ENCODE measurements around the gene GRB7. TPM values are rescaled to one million over a fixed set of nuclear protein-coding genes. Genes with fewer than 3 reads are reported as not detected.
A peak's percentile ranks its signal among the peaks of the same experiment; 100 is the strongest.

GRB7 gene
- total and polyA plus RNA-seq, 10 of the 15 experiments (the other 5 are each of a cell fraction or from before 2014, with no cell fraction given): 0.05 to 0.34 (median 0.19) TPM; not detected in 4

- peaks cover 87% of the 10 kb centered on the region for H3K79me2 ChIP-seq (ENCODE audit: control insufficient read depth, insufficient read depth, low read length)
- intact Hi-C loops (cut with micrococcal nuclease; ENCODE audit: unreplicated experiment) (loop anchor here (1.0 kb wide), 1 partner anchor 9 kb away; no protein-coding TSS in a partner anchor), in situ Hi-C loops (cut with MboI) (no loop called here)
- H3K4me3 ChIP-seq: no peak overlapping the region
- H3K27ac ChIP-seq (ENCODE audit: control insufficient read depth, insufficient read depth): peak overlapping the region; percentile 76
- no TSS peak for BruUV-seq (replicated peaks)
- ATAC-seq (peak; percentile 35), DNase-seq (ENCODE audit: low read depth, low spot score) (no peak), FAIRE-seq (no peak)
- H3K4me1 ChIP-seq (ENCODE audit: control insufficient read depth, insufficient read depth, low read length): peaks cover 61% of the 10 kb centered on the region
- peak overlapping the region; percentile 21; the same call in 1 of the 2 replicates for H3K4me2 ChIP-seq (ENCODE audit: control insufficient read depth, insufficient read depth)
- no peak overlapping the region for H2AFZ ChIP-seq (ENCODE audit: control insufficient read depth, low read depth, low read length)
- WGBS (ENCODE audit: insufficient coverage, insufficient replicate concordance, low lambda C conversion rate, missing lambda C conversion rate): 0% methylated on average over 3 of the region's 3 CpGs
- ChIA-PET SMC1A (ENCODE audit: uncharacterized antibody, unreplicated experiment) (interaction anchor here (0.7 to 2.5 kb wide), 10 partner anchors 8 to 98 kb away, joined by 3 to 12 read pairs (median 5); no protein-coding TSS in a partner anchor), RAD21 (ENCODE audit: unreplicated experiment) (interaction anchor here (0.9 to 1.6 kb wide), 5 partner anchors 9 to 98 kb away, joined by 3 to 7 read pairs (median 4); no protein-coding TSS in a partner anchor), POLR2A (interaction anchor here (0.5 to 1.9 kb wide), 5 partner anchors 9 to 509 kb away, joined by 3 to 5 read pairs (median 3); no protein-coding TSS in a partner anchor), CTCF (interaction anchor here (0.6 to 1.6 kb wide), 6 partner anchors 9 to 148 kb away, joined by 3 to 6 read pairs (median 4); no protein-coding TSS in a partner anchor)
- no peaks in the 10 kb centered on the region for H3K9me3 ChIP-seq (replicated peaks; ENCODE audit: control insufficient read depth, insufficient read depth, low read length)
- no peaks in the 10 kb centered on the region for H3K27me3 ChIP-seq (replicated peaks in 1 of 2; ENCODE audit: control insufficient read depth in 2 of 2, insufficient read depth in 2 of 2, low read length in 1 of 2)
- H3K9ac ChIP-seq (ENCODE audit: control insufficient read depth, insufficient read depth, low read length): no peak overlapping the region
- H3K36me3 ChIP-seq (ENCODE audit: control insufficient read depth in 2 of 2, insufficient read depth in 2 of 2, low read length in 1 of 2): peaks cover 18 to 51% of the 10 kb centered on the region in 2 experiments
- no peaks in the 10 kb centered on the region; the same call in none of the 2 replicates for H4K20me1 ChIP-seq (ENCODE audit: control insufficient read depth, insufficient read depth)
- no peak for TF ChIP-seq STAT1 (conservative IDR thresholded peaks at IDR 0.05)
- no peak for TF ChIP-seq ZZZ3 (IDR thresholded peaks at IDR 0.05; ENCODE audit: control insufficient read depth, insufficient read length, low read depth)
- peak; percentile 11 for TF ChIP-seq SP1 (IDR thresholded peaks at IDR 0.05; ENCODE audit: low read depth, low read length)
- peak; percentile 45 for TF ChIP-seq MEF2B (IDR thresholded peaks at IDR 0.05; ENCODE audit: partially characterized antibody, poor library complexity, severe bottlenecking)
- peak; percentile 96 for TF ChIP-seq IKZF2 (IDR thresholded peaks at IDR 0.05)
- no peak for TF ChIP-seq SMAD1 (IDR thresholded peaks at IDR 0.05; ENCODE audit: low read depth, partially characterized antibody)
- no peak for TF ChIP-seq IRF4 (IDR thresholded peaks at IDR 0.05; ENCODE audit: low read depth, low read length)
- 0 out of 4 replicates have a peak, but pooled peaks of 1 of the 2 experiments have one; percentile 8 for TF ChIP-seq ETV6 (conservative IDR thresholded peaks at IDR 0.05 in 1 of 2, IDR thresholded peaks at IDR 0.05 in 1 of 2; ENCODE audit: borderline replicate concordance in 1 of 2, low read depth in 1 of 2)
- 0 out of 2 replicates have a peak, but pooled peaks have one; percentile 58 for TF ChIP-seq TBL1XR1 (IDR thresholded peaks at IDR 0.05; ENCODE audit: low read depth, low read length)
- TF ChIP-seq ATF7 (IDR thresholded peaks at IDR 0.05; ENCODE audit: low read depth): peak; percentile 84
- peak; percentile 85 for TF ChIP-seq NBN (IDR thresholded peaks at IDR 0.05)
- TF ChIP-seq NFIC (IDR thresholded peaks at IDR 0.05; ENCODE audit: low read depth, low read length): peak; percentile 61
- TF ChIP-seq MLLT1 (IDR thresholded peaks at IDR 0.05): peak; percentile 62; the same call in 1 of the 2 replicates
- peak; percentile 82 for TF ChIP-seq MTA2 (IDR thresholded peaks at IDR 0.05; ENCODE audit: low read depth)
- TF ChIP-seq MYB (IDR thresholded peaks at IDR 0.05; ENCODE audit: borderline replicate concordance, low read depth, low read length): peak; percentile 49; the same call in 1 of the 2 replicates
- TF ChIP-seq SUZ12 (IDR thresholded peaks at IDR 0.05; ENCODE audit: unreplicated experiment): no peak
- peak; percentile 53; the same call in 1 of the 2 replicates for TF ChIP-seq FOXM1 (IDR thresholded peaks at IDR 0.05; ENCODE audit: low read depth, low read length)
- no peak for TF ChIP-seq ZNF24 (IDR thresholded peaks at IDR 0.05)
- peak; percentile 46; the same call in 1 of the 2 replicates for TF ChIP-seq NR2F1 (conservative IDR thresholded peaks at IDR 0.05)
- TF ChIP-seq, protein P1, sequence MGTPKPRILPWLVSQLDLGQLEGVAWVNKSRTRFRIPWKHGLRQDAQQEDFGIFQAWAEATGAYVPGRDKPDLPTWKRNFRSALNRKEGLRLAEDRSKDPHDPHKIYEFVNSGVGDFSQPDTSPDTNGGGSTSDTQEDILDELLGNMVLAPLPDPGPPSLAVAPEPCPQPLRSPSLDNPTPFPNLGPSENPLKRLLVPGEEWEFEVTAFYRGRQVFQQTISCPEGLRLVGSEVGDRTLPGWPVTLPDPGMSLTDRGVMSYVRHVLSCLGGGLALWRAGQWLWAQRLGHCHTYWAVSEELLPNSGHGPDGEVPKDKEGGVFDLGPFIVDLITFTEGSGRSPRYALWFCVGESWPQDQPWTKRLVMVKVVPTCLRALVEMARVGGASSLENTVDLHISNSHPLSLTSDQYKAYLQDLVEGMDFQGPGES (IDR thresholded peaks at IDR 0.05): no peak
- no peak; the same call in 1 of the 2 replicates for TF ChIP-seq MTA3 (IDR thresholded peaks at IDR 0.05; ENCODE audit: borderline replicate concordance, low read length)
- TF ChIP-seq ATF2 (IDR thresholded peaks at IDR 0.05; ENCODE audit: low read length): 0 out of 2 replicates have a peak, but pooled peaks have one; percentile 40
These were observed 29.4 kb downstream of the GRB7 start for GRCh38 chr17:39767147-39767546.
